ENCODE results near the gene GPC5.

DNA sequence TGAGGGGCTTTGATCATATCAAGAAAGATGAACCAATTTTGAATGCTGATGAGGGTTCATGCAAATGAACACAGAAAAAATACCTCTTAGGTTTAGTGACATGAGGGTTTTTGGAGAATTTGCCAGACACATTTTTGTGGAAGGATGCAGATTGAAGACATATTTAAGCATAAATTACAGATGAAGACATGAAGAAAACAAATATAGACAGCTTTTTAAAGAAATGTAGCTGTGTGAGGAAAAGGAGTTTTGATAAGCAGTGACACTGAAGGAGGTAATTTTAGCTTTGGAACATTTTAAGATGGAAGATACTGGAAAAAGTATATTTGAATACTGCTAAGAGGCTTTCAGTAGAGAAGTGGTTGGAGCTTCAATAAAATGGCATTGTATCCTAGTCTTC lies 1017.4 kb downstream of the GPC5 start:
- TF ChIP-seq CTCF (IDR thresholded peaks at IDR 0.05) (no peak), POLR2A (IDR thresholded peaks at IDR 0.05) (no peak)

Measured in testis (tissue), 2 donors.